G401.6 (cell line): Measurements from ENCODE around the gene FAM3D.
"Not testable (repeated sequence)": the region's sequence is repeated elsewhere in the genome, so short reads cannot be mapped to it uniquely, and the experiment has no call there.

Experiments
- FAIRE-seq: peaks from 2 replicates; lab custom pipeline; 2012; peaks lifted over from hg19 to GRCh38; lab: Jason Lieb, UNC

The FAM3D gene

DNA sequence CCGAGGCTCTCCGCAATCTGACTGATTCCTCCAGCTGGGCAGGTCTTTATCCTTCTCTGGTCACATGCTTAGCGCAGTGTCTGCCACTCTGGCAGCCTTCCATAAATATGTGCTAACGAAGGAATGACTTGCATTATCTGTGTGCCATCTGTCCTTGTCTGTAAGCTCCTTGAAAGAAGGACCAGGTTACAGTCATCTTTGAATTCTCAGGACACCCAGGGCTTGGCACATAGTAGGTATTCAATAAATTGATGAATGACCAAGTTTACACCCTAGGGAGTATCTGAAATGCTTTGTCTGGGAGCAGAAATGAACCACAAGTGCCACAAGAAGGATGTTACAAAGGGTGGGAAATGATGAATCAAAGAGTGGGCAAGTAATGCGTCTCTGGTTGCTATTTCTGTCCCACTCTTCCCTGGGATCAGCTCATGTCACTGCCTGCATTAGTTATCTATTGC, 16.5 kb upstream of the FAM3D start:
- no peak for FAIRE-seq

DNA sequence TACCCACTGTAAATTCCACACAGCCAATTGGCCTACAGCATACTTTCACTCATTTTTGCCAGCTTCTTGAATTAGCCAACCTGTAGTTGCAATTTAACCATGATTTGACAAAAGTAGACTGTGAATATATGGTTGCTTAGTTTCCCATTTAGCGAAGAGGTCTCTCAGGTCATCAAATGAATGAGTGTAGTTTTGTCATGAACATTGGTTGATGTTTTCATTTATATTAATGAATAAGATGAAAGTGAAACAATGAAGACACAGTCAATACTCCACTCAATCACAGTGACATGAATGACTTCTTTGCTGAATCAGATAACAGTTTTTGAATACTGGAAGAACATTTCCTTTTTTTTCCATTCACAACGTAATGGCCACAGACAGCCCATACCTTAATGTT, 15.3 kb upstream of the FAM3D start:
- no peak for FAIRE-seq

DNA sequence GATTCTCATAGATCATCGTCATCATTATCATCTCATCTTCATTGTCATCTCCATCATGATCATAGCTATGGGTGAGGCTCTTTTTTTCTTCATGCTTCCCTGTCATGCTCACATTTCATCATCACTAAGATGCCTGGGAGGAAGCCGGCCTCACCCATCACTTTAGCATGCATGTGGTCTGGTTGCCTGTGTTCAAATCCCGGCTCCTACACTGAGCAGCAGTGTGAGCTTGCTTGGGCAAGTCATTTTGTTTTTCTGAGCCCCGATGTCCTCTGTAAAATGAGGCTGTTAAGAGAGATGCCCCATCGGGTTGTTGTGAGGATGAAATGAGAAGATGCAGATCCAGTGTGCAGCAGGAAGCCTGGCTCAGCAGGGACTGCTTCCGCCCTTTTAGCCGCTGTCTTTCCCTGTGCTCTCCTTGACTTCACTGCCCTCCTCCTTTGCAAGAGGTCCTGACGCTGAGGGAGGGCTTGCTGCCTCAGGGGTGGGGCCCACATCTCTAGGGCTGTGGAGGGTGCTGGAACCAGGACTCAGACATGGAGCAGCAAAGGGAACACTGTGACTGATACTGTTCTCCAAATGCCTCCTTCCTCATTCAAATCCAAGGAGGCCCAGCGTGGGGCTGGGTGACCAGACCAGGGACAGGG, 14.4 kb upstream of the FAM3D start:
- no peak for FAIRE-seq

- FAIRE-seq = no peak
Measured at GRCh38 chr3:58679974-58680666, 13.5 kb upstream of the FAM3D start.

- FAIRE-seq = no peak
Measured at GRCh38 chr3:58679446-58679845, 12.9 kb upstream of the FAM3D start.

- FAIRE-seq = not testable (repeated sequence)
Measured at GRCh38 chr3:58678177-58678970, 11.8 kb upstream of the FAM3D start.

GRCh38 chr3:58672880-58673279, 6.3 kb upstream of the FAM3D start:
- no peak for FAIRE-seq

DNA sequence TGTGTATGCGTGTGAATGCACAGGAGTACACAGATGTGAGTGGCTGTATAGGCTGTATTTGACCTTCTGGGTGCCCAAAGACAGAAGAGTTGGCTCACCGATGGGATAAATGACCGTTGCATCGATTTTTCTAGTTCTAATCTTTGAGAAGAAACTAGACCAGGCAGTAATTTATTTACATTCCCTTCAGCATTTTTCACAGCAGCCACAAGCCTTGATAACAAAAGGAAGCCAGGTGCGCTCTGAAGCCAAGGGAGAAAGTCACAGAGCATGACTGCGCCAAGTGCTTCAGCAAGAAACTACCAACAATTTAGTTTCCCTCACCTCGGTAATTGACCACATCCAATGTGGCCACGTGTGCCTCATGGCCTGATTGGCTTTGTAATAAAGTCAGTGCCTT, 5.9 kb upstream of the FAM3D start:
- no peak for FAIRE-seq

- no peak for FAIRE-seq
Measured at GRCh38 chr3:58670506-58671135, 4.0 kb upstream of the FAM3D start.

- no peak for FAIRE-seq
Measured at GRCh38 chr3:58668247-58668646, 1.7 kb upstream of the FAM3D start.

DNA sequence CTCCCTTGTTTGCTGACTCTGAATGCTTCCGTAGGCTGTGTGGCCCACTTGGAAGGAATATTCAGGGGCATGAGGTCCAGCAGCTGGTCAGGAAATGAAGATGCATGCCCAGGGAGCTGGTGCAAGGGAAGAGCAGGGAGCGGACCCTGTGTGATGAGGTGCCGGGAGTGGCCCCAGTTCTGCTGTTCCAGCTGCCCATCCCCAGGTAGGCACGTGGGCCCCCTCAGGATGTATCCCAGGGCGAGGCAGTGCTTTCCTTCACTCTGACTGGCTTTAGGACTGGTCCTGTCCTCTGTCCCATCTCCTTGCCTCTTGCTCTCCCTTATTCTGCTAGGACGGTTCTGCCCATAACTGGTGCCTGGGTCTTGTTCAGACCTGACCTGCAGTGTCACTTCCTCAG, 1.1 kb upstream of the FAM3D start:
- no peak for FAIRE-seq

DNA sequence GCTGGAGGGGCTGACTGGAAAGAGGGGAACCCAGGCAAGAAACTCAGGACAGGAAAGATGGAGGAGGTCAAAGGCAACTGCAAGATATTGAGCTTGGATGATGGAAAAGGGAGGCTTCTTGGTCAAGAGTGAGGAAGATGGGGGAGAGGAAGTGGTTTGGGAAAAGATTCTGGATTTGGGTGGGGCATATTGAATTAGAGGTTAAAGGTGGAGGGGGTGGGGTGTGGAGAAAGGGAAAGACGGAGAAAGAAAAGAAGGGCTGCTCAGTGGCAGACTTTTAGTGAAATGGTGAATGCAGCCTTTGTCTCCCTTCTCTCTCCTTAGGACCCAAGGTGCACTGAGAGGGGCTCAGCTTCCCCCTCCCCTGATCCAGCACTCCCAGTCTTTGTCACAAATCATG, 655 bp upstream of the FAM3D start:
- FAIRE-seq = no peak

DNA sequence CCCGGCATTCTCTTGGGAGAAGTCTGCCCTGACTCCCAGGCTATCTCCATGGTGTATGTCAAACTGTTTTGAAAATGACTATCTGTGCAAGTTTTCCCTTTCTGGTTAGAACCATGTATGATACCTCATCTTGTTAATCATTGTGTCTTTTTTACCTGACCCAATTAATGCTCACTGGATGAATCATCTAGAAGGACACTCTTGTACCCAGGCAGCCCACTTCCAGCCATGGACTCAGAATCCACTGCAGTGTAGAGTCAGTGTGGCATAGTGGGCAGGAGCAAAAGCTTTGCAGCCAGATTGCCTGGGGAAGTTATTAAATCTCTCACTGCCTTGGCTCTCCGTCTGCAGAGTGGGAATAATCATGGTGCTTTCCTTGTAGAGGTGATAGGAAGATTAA, 1.2 kb downstream of the FAM3D start:
- FAIRE-seq = no peak

GRCh38 chr3:58664611-58665010, 2.0 kb downstream of the FAM3D start:
- no peak for FAIRE-seq

- FAIRE-seq = no peak
Measured at GRCh38 chr3:58661836-58662420, 4.6 kb downstream of the FAM3D start.

- FAIRE-seq = no peak
Measured at GRCh38 chr3:58660998-58661397, 5.6 kb downstream of the FAM3D start.

DNA sequence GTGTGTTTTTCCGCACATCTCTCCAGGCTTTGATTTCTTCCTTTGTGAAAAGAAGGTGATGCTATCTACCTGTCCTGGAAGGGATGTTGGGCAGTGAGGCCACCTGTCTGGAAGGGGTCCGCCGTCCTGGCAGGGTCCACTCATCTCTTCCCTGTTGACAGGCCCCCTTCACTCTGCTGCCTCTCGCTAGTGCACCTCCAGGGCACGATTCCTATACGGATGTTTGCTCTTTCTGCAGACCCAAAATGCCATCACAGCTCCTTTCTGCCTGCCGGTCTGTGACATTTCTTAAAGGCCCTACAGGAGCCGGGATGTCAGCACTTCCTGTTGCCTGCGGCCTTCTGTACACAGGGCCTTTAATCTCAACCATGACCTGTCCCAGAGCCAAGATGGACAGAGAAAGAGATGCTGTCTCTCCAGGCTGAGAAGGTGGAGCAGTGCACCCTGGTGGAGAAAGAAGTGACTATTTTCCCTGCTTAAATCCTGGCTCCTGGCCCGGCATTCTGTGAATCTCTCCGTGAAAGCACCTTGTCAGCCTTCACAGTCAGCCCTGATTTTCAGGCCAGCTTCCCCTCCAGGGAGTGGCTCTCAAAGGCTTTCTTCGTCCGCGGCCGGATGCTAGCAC, 7.4 kb downstream of the FAM3D start:
- no peak for FAIRE-seq

DNA sequence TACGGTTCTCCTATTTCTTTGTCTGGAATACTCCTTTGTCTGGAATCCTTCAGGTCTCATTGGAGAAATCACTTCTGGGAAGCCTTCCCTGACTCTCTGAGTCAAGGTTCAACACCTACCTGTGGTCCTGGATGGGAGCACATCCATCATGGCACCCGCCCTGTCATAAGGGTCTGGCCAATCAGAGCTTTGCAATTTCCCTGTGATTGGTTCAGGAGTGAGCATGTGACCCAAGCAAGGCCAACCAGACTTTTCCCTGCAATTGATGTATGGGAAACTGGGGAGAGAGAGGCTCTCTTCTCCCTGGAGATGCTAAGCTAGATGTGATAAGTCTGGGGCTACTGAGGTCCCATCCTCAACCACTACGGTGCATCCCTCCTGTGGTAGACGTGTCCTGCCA, 8.1 kb downstream of the FAM3D start:
- no peak for FAIRE-seq

DNA sequence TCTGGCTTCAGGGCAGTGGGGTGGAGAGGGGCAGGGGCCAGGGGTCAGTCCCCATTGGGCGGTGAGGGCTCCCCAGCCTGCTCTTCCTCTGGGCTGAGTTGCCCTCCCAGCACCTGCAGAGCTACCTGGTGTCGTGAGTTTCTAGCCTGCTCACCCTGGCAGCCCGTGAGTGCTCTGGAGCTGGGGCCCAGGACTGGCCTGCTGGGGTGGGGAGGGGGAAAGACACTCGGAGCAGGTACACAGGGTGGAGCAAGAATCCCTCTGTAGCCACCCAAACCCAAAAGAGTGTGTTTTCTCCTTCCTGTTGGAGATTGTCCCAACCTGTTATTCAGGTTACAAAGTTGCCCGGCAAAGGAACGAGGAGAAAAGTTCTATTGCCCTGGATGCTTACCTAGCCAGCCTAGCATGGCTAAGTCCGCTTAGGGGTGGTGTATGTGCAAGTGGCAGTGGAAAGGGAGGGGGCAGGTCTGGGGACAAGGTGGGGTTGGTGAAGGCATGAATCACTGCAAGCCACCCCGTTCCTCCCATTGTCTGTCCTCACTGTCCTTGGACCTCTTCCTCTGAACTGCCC, 8.9 kb downstream of the FAM3D start:
- FAIRE-seq = no peak

GRCh38 chr3:58657036-58657520, 9.5 kb downstream of the FAM3D start:
- FAIRE-seq = no peak

DNA sequence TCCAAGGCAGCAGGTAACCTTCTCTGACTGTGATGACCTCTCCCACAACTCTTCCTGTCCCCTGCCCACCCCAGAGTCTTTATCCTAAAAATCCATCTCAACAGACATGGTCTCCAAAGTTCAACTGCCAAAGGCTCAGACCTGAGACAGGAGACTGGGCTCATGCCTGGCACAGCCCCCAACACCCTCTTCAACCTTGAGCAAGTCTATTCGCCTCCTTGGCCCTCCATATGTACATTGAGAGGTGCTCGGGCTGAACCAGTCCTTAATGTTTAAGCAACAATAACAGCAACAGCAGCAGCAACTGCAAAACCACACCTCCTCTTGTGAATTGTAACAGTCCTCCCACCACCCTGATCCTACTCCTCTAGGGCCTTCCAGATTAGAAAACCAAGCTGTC, 9.9 kb downstream of the FAM3D start:
- FAIRE-seq = no peak

DNA sequence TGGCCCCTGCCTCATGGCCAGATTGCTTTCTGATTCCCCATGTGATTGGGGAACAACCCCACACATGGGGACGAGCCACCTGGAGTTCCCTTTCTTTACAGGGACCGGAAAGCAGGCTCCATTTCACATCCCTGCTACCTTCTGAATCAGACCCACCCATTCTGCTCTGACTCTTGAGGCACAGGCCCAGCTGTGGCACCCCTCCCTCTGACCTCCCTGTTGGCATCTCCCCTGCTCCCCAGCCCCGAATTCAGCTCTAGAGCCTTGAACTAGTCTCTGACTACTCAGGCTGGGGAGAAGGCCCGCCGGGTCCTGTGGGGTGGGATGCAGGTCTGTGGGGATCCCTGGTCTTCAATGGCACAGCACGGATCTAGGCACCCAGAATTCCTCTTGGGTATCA, 12.1 kb downstream of the FAM3D start:
- FAIRE-seq = no peak
